Anterior cingulate cortex (tissue), 58 donors: ENCODE measurements around the gene CDKN2B-AS1.
"Not testable (repeated sequence)": the region's sequence is repeated elsewhere in the genome, so short reads cannot be mapped to it uniquely, and the experiment has no call there.

Source experiments
- DNase-seq, 58 donors: peaks; one replicate each; lab custom pipeline; 2025; lab: John Stamatoyannopoulos, UW

The CDKN2B-AS1 gene

GRCh38 chr9:22041344-22041743 lies 46.8 kb downstream of the CDKN2B-AS1 start:
- DNase-seq = no peak

GRCh38 chr9:22041775-22042174 lies 47.2 kb downstream of the CDKN2B-AS1 start:
- DNase-seq = no peak

- no peak for DNase-seq
These were observed 49.3 kb downstream of the CDKN2B-AS1 start for GRCh38 chr9:22043928-22044327.

- no peak for DNase-seq
These were observed 50.0 kb downstream of the CDKN2B-AS1 start for GRCh38 chr9:22044583-22044982.

- no peak for DNase-seq
These were observed 50.8 kb downstream of the CDKN2B-AS1 start for GRCh38 chr9:22045423-22045822.

GRCh38 chr9:22046243-22046885 lies 51.8 kb downstream of the CDKN2B-AS1 start:
- no peak for DNase-seq

- no peak for DNase-seq
These were observed 53.0 kb downstream of the CDKN2B-AS1 start for GRCh38 chr9:22047596-22047995.

GRCh38 chr9:22049411-22049810 lies 54.8 kb downstream of the CDKN2B-AS1 start:
- DNase-seq = no peak

GRCh38 chr9:22050924-22051323 lies 56.3 kb downstream of the CDKN2B-AS1 start:
- no peak for DNase-seq

GRCh38 chr9:22052376-22052945 lies 57.9 kb downstream of the CDKN2B-AS1 start:
- peak in 15 of 58 donors; percentile 0 to 22 (median 9) for DNase-seq

GRCh38 chr9:22053178-22053577 lies 58.6 kb downstream of the CDKN2B-AS1 start:
- DNase-seq = no peak

GRCh38 chr9:22054076-22054475 lies 59.5 kb downstream of the CDKN2B-AS1 start:
- no peak for DNase-seq

GRCh38 chr9:22054529-22054928 lies 59.9 kb downstream of the CDKN2B-AS1 start:
- DNase-seq = no peak

GRCh38 chr9:22055090-22055489 lies 60.5 kb downstream of the CDKN2B-AS1 start:
- no peak for DNase-seq

GRCh38 chr9:22056402-22056801 lies 61.8 kb downstream of the CDKN2B-AS1 start:
- no peak for DNase-seq

GRCh38 chr9:22057972-22058371 lies 63.4 kb downstream of the CDKN2B-AS1 start:
- DNase-seq = not testable (repeated sequence)

- DNase-seq = no peak
These were observed 66.3 kb downstream of the CDKN2B-AS1 start for GRCh38 chr9:22060831-22061383.

- DNase-seq = no peak
These were observed 70.4 kb downstream of the CDKN2B-AS1 start for GRCh38 chr9:22064957-22065356.

- DNase-seq = no peak
These were observed 71.0 kb downstream of the CDKN2B-AS1 start for GRCh38 chr9:22065431-22066200.

GRCh38 chr9:22067196-22067595 lies 72.6 kb downstream of the CDKN2B-AS1 start:
- no peak for DNase-seq

GRCh38 chr9:22068369-22068768 lies 73.8 kb downstream of the CDKN2B-AS1 start:
- DNase-seq = no peak
